OCI-LY7 (cell line): Measurements from ENCODE around the gene SLC17A7. TPM values are rescaled to one million over a fixed set of nuclear protein-coding genes. Genes with fewer than 3 reads are reported as not detected.

Experiments
- BruUV-seq: library from RNA; stranded (reverse); fragments of 400-500 nt; replicated peaks from 2 replicates; lab custom pipeline; 2021; lab: Mats Ljungman, UMichigan
- CTCF ChIA-PET: fragments of 300-600 bp; sonication (Branson Sonifier 250); formaldehyde crosslinking; loops from one replicate; lab custom pipeline; 2022; ENCODE audit warnings: antibody characterized with exemption; ENCODE audit not compliant: unreplicated experiment; lab: Charles Lee
- POLR2A ChIA-PET: fragments of 300-600 bp; sonication (Branson Sonifier 250); formaldehyde crosslinking; loops from one replicate; lab custom pipeline; 2022; ENCODE audit warnings: antibody characterized with exemption; lab: Charles Lee
- DNase-seq: peaks from one replicate; pipeline ENCODE4 v3.0.0-alpha.2; 2015; ENCODE audit warnings: low spot score
- H2AFZ ChIP-seq: fragments of 200-600 bp; sonication (generic), shearing (Covaris generic); 2 replicates; pipeline ENCODE4 v1.6.1; 2014; ENCODE audit warnings: mild to moderate bottlenecking, antibody characterized with exemption, low read length, moderate library complexity
- H3K27ac ChIP-seq: fragments of 200-600 bp; sonication (generic); 2 replicates; pipeline ENCODE4 v1.5.1; 2014; ENCODE audit warnings: mixed run types, low read depth, mild to moderate bottlenecking, moderate library complexity, low read length, inconsistent platforms; ENCODE audit not compliant: poor library complexity, severe bottlenecking
- H3K36me3 ChIP-seq: fragments of 200-600 bp; sonication (generic); 2 replicates; pipeline ENCODE4 v1.6.1; 2014; ENCODE audit warnings: mild to moderate bottlenecking, antibody characterized with exemption, low read length, moderate library complexity, mixed read lengths; ENCODE audit not compliant: insufficient read depth
- H3K4me1 ChIP-seq: fragments of 200-600 bp; sonication (generic); 2 replicates; pipeline ENCODE4 v1.5.1; 2014; ENCODE audit warnings: mild to moderate bottlenecking, low read length; ENCODE audit not compliant: insufficient read depth, poor library complexity, severe bottlenecking
- H3K4me2 ChIP-seq: fragments of 200-600 bp; sonication (generic); 2 replicates; pipeline ENCODE4 v1.6.1; 2014; ENCODE audit warnings: mild to moderate bottlenecking, low read length
- H3K4me3 ChIP-seq: fragments of 200-600 bp; sonication (generic); 2 replicates; pipeline ENCODE4 v1.5.1; 2014; ENCODE audit warnings: mild to moderate bottlenecking, low read depth, low read length; ENCODE audit not compliant: poor library complexity, severe bottlenecking
- H3K79me2 ChIP-seq: fragments of 200-600 bp; sonication (generic); 2 replicates; pipeline ENCODE4 v1.6.1; 2016; ENCODE audit warnings: low read depth, mild to moderate bottlenecking, low read length, moderate library complexity, mixed read lengths; ENCODE audit not compliant: insufficient read depth
- H3K9me2 ChIP-seq: fragments of 200-600 bp; sonication (generic); 2 replicates; pipeline ENCODE4 v1.6.1; 2016; ENCODE audit warnings: mild to moderate bottlenecking, low read length, mixed read lengths; ENCODE audit not compliant: insufficient read depth
- H3K9me3 ChIP-seq: fragments of 200-600 bp; sonication (generic); 2 replicates; pipeline ENCODE4 v1.6.1; 2014; ENCODE audit warnings: mild to moderate bottlenecking, mixed run types, low read length, mixed read lengths
- H4K20me1 ChIP-seq: fragments of 200-600 bp; sonication (generic); 2 replicates; pipeline ENCODE4 v1.6.1; 2014; ENCODE audit warnings: mild to moderate bottlenecking, antibody characterized with exemption, low read length, moderate library complexity, mixed read lengths; ENCODE audit not compliant: insufficient read depth
- EZH2phosphoT487 ChIP-seq: fragments of 200-600 bp; sonication (generic); IDR thresholded peaks from 2 replicates; pipeline ENCODE4 v1.6.1; 2018; ENCODE audit warnings: low read depth, borderline replicate concordance, mild to moderate bottlenecking, mixed run types, antibody characterized with exemption, low read length, moderate library complexity, mixed read lengths
- intact Hi-C: fragments of 100-400 bp; cut with micrococcal nuclease; formaldehyde crosslinking; loops from one replicate; pipeline ENCODE4 v1.10.0; 2022; ENCODE audit not compliant: unreplicated experiment
- total RNA-seq, 2 experiments: library from RNA; depleted of rRNA in 1 of 2; stranded (reverse); fragments of >200 nt in 1 of 2; shearing (Covaris generic) in 1 of 2; gene quantifications; 2 replicates each; pipeline ENCODE4 v1.2.3, GENCODE V29; 2014 to 2022
- TF ChIP-seq, protein P1 (sequence below): fragments of 200-600 bp; sonication (generic); conservative IDR thresholded peaks from 2 replicates; pipeline ENCODE4 v1.5.1; 2014; ENCODE audit warnings: mild to moderate bottlenecking, antibody characterized with exemption, low read length, moderate library complexity, mixed read lengths

Gene SLC17A7
- total RNA-seq, 2 experiments from 2014 or later, result 1.3 TPM

DNA sequence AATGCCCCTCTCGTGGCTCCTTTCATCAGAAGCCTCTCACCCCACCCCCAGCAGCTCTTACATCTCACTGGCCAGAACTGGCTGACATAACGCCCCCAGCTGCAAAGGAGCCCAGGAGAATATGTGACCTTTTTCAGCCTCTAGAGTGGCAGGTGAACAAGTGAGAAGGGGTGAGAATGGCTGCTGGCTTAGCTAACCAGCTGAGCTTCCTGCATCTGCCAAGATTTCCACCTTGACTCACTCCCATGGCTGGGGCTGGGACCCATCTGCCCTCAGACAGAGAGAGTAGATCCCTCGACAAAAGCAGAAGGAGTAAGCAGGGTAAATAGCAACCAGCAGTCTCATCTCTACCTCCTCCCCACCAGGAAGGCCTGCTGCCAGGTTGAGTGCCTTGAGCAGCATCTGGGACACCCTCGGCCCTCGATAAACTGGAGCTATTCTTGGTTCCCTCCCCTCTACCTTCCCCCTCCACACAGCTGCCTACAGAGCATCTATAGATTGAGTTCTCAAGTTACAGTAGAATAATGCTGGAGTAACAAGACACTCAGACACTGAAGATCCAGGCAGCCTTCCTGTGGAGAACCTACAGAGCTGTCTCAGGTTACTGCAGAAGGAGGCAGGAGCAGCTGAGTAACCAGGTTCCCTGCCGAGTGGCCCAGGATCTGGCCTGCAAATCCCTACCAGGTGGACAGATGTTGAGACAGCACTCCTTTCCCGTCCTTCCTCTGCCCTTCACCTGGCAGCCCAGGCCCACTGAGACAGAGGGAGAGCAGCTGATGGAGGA lies 37.7 kb downstream of the SLC17A7 start:
- Histone ChIP-seq H3K4me1 (peaks cover 83% of the 10 kb centered on the region), H3K36me3 (no peaks in the 10 kb centered on the region), H2AFZ (peak overlapping the region; percentile 26; the same call in 1 of the 2 replicates), H3K9me3 (no peaks in the 10 kb centered on the region), H3K9me2 (no peaks in the 10 kb centered on the region), H3K4me3 (peak overlapping the region; percentile 38), H3K79me2 (no peaks in the 10 kb centered on the region), H4K20me1 (no peaks in the 10 kb centered on the region), H3K4me2 (peak overlapping the region; percentile 72), H3K27ac (peak overlapping the region; percentile 95)
- TF ChIP-seq, protein P1, sequence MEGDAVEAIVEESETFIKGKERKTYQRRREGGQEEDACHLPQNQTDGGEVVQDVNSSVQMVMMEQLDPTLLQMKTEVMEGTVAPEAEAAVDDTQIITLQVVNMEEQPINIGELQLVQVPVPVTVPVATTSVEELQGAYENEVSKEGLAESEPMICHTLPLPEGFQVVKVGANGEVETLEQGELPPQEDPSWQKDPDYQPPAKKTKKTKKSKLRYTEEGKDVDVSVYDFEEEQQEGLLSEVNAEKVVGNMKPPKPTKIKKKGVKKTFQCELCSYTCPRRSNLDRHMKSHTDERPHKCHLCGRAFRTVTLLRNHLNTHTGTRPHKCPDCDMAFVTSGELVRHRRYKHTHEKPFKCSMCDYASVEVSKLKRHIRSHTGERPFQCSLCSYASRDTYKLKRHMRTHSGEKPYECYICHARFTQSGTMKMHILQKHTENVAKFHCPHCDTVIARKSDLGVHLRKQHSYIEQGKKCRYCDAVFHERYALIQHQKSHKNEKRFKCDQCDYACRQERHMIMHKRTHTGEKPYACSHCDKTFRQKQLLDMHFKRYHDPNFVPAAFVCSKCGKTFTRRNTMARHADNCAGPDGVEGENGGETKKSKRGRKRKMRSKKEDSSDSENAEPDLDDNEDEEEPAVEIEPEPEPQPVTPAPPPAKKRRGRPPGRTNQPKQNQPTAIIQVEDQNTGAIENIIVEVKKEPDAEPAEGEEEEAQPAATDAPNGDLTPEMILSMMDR, result no peak
- no peak for TF ChIP-seq EZH2phosphoT487
- CTCF ChIA-PET, result interaction anchor here (0.5 to 0.7 kb wide), 4 partner anchors 15 to 75 kb away, joined by 3 to 7 read pairs (median 5); no protein-coding TSS in a partner anchor
- TSS peak; percentile 77 for BruUV-seq
- intact Hi-C loops, result no loop called here
- POLR2A ChIA-PET, result interaction anchor here (0.9 to 1.6 kb wide), 4 partner anchors 12 to 66 kb away, joined by 3 to 5 read pairs (median 4); no protein-coding TSS in a partner anchor
- DNase-seq, result peak; percentile 95

DNA sequence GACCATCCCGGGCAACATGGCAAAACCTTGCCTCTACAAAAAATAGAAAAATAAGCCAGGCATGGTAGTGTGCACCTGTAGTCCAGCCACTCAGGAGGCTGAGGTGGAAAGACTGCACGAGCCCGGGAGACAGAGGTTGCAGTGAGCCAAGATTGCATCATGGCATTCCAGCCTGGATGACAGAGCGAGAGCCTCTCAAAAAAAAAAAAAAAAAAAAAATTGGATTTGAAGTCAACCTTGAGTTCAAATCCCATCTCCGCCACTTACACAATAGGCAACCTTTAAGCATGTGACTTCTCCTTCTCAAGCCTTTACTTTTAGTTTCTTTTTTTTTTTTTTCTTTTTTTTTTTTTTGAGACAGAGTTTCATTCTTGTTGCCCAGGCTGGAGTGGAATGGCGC lies 41.3 kb downstream of the SLC17A7 start:
- TF ChIP-seq EZH2phosphoT487, result no peak
- TF ChIP-seq, protein P1, result no peak
- intact Hi-C loops, result no loop called here
- Histone ChIP-seq H2AFZ (no peak overlapping the region), H4K20me1 (no peaks in the 10 kb centered on the region), H3K4me2 (no peak overlapping the region), H3K4me1 (peaks cover 62% of the 10 kb centered on the region), H3K27ac (no peak overlapping the region), H3K79me2 (no peaks in the 10 kb centered on the region), H3K36me3 (no peaks in the 10 kb centered on the region), H3K9me2 (no peaks in the 10 kb centered on the region), H3K4me3 (no peak overlapping the region), H3K9me3 (no peaks in the 10 kb centered on the region)
- POLR2A ChIA-PET, result interaction anchor here (0.5 kb wide), 1 partner anchor 353 kb away, joined by 3 read pairs; no protein-coding TSS in a partner anchor
- no TSS peak for BruUV-seq
- no peak for DNase-seq
- CTCF ChIA-PET, result no interaction called here

DNA sequence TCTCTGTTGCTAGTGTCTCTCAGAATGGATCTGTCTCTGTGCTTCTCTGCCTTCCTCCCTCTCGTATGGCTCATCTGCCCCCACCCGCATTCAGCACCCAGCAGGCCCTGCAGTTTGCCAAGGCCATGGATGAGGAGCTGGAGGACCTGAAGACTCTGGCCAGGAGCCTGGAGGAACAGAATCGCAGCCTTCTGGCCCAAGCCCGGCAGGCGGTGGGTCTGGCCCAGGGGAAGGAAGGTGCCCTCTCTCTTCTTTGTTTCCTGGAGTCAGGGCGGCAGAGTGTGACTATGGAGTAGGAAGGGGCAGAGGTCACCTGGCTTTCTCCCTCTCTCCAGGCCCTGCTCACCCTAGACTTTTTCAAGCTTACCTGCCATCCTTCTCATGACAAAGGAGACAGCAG lies 42.4 kb downstream of the SLC17A7 start:
- TF ChIP-seq, protein P1, result no peak
- no peak for TF ChIP-seq EZH2phosphoT487
- intact Hi-C loops, result no loop called here
- no peak for DNase-seq
- Histone ChIP-seq H3K36me3 (no peaks in the 10 kb centered on the region), H3K9me2 (no peaks in the 10 kb centered on the region), H3K4me1 (peaks cover 61% of the 10 kb centered on the region), H3K79me2 (no peaks in the 10 kb centered on the region), H3K27ac (no peak overlapping the region), H2AFZ (no peak overlapping the region), H4K20me1 (no peaks in the 10 kb centered on the region), H3K9me3 (no peaks in the 10 kb centered on the region), H3K4me2 (no peak overlapping the region), H3K4me3 (no peak overlapping the region)
- CTCF ChIA-PET, result no interaction called here
- BruUV-seq, result no TSS peak
- POLR2A ChIA-PET, result no interaction called here
